OCI-LY1 (cell line): ENCODE data around the gene TECPR2.

Experiments
- H2AFZ ChIP-seq: fragments of 200-600 bp; sonication (generic), shearing (Covaris generic); 2 replicates; pipeline ENCODE4 v1.6.0; 2014; ENCODE audit warnings: antibody characterized with exemption, mild to moderate bottlenecking, low read length
- H3F3A ChIP-seq: fragments of 200-600 bp; sonication (generic), shearing (Covaris generic); 2 replicates; pipeline ENCODE4 v1.6.0; 2014; ENCODE audit warnings: mild to moderate bottlenecking, antibody characterized with exemption, low read length, moderate library complexity; ENCODE audit not compliant: insufficient read depth
- H3K27ac ChIP-seq: fragments of 200-600 bp; sonication (generic); 2 replicates; pipeline ENCODE4 v1.5.1; 2014; ENCODE audit warnings: low read length, mixed run types, mild to moderate bottlenecking, low read depth; ENCODE audit not compliant: poor library complexity, severe bottlenecking
- H3K27me3 ChIP-seq: fragments of 200-600 bp; sonication (generic); 2 replicates; pipeline ENCODE4 v1.6.0; 2014; ENCODE audit warnings: antibody characterized with exemption, mild to moderate bottlenecking, low read length, moderate library complexity; ENCODE audit not compliant: insufficient read depth
- H3K36me3 ChIP-seq: fragments of 200-600 bp; sonication (generic); 2 replicates; pipeline ENCODE4 v1.6.1; 2014; ENCODE audit warnings: mild to moderate bottlenecking, antibody characterized with exemption, low read length, moderate library complexity, mixed read lengths; ENCODE audit not compliant: insufficient read depth
- H3K4me1 ChIP-seq: fragments of 200-600 bp; sonication (generic); 2 replicates; pipeline ENCODE4 v1.5.1; 2014; ENCODE audit warnings: mild to moderate bottlenecking, low read length, moderate library complexity; ENCODE audit not compliant: insufficient read depth, severe bottlenecking
- H3K4me2 ChIP-seq: fragments of 200-600 bp; sonication (generic), shearing (Covaris generic); 2 replicates; pipeline ENCODE4 v1.6.1; 2014; ENCODE audit warnings: low read length
- H3K4me3 ChIP-seq: fragments of 200-600 bp; sonication (generic); 2 replicates; pipeline ENCODE4 v1.5.1; 2014; ENCODE audit warnings: low read length, low read depth, mild to moderate bottlenecking, mixed read lengths; ENCODE audit not compliant: poor library complexity, severe bottlenecking
- H3K79me2 ChIP-seq: fragments of 200-600 bp; shearing (Covaris generic); 2 replicates; pipeline ENCODE4 v1.6.1; 2016; ENCODE audit warnings: mixed run types, low read length, mixed read lengths; ENCODE audit not compliant: insufficient read depth
- H3K9ac ChIP-seq: fragments of 200-600 bp; sonication (generic), shearing (Covaris generic); 2 replicates; pipeline ENCODE4 v1.6.1; 2014; ENCODE audit warnings: mild to moderate bottlenecking, low read length, mixed read lengths
- H3K9me2 ChIP-seq: fragments of 200-600 bp; sonication (generic), shearing (Covaris generic); 2 replicates; pipeline ENCODE4 v1.6.1; 2014; ENCODE audit warnings: low read depth, mild to moderate bottlenecking, low read length, mixed read lengths
- H3K9me3 ChIP-seq: fragments of 200-600 bp; shearing (Covaris generic); 2 replicates; pipeline ENCODE4 v1.6.1; 2014; ENCODE audit warnings: low read length, mixed read lengths
- H4K20me1 ChIP-seq: fragments of 200-600 bp; sonication (generic), shearing (Covaris generic); 2 replicates; pipeline ENCODE4 v1.6.0; 2016; ENCODE audit warnings: mild to moderate bottlenecking, low read length; ENCODE audit not compliant: insufficient read depth
- CTCF ChIP-seq: fragments of 200-600 bp; sonication (generic), shearing (Covaris generic); IDR thresholded peaks from 2 replicates; pipeline ENCODE4 v1.5.1; 2017; ENCODE audit warnings: mild to moderate bottlenecking, antibody characterized with exemption, low read length, moderate library complexity, mixed read lengths
- EZH2 ChIP-seq: fragments of 200-600 bp; sonication (generic), shearing (Covaris generic); IDR thresholded peaks from 2 replicates; pipeline ENCODE4 v1.8.0; 2017; ENCODE audit warnings: borderline replicate concordance, mixed run types, mild to moderate bottlenecking, antibody characterized with exemption, low read length, moderate library complexity, mixed read lengths

The TECPR2 gene

GRCh38 chr14:102481371-102481770 lies 118.6 kb downstream of the TECPR2 start:
- Histone ChIP-seq H3K4me3 (no peak overlapping the region), H3K9me2 (no peaks in the 10 kb centered on the region), H3K27ac (no peak overlapping the region), H2AFZ (no peak overlapping the region), H3K9ac (no peak overlapping the region), H4K20me1 (no peaks in the 10 kb centered on the region), H3K4me1 (no peaks in the 10 kb centered on the region), H3F3A (no peaks in the 10 kb centered on the region), H3K4me2 (no peak overlapping the region), H3K36me3 (no peaks in the 10 kb centered on the region), H3K9me3 (no peaks in the 10 kb centered on the region), H3K79me2 (no peaks in the 10 kb centered on the region), H3K27me3 (no peaks in the 10 kb centered on the region)
- TF ChIP-seq CTCF (no peak), EZH2 (no peak)

- Histone ChIP-seq H3K27ac (no peak overlapping the region), H3K4me3 (no peak overlapping the region), H3K79me2 (no peaks in the 10 kb centered on the region), H3K9me3 (no peaks in the 10 kb centered on the region), H3K27me3 (no peaks in the 10 kb centered on the region), H3K9me2 (no peaks in the 10 kb centered on the region), H3K4me2 (no peak overlapping the region), H3K9ac (no peak overlapping the region), H3K36me3 (no peaks in the 10 kb centered on the region), H4K20me1 (no peaks in the 10 kb centered on the region), H2AFZ (no peak overlapping the region), H3F3A (no peaks in the 10 kb centered on the region), H3K4me1 (no peaks in the 10 kb centered on the region)
- no peak for TF ChIP-seq CTCF
Measured at GRCh38 chr14:102481791-102482238, 119.1 kb downstream of the TECPR2 start.

- no peak overlapping the region for H2AFZ ChIP-seq
- no peaks in the 10 kb centered on the region for H3K4me1 ChIP-seq
- no peak overlapping the region for H3K4me2 ChIP-seq
- no peak overlapping the region for H3K9ac ChIP-seq
- no peaks in the 10 kb centered on the region for H4K20me1 ChIP-seq
- H3K79me2 ChIP-seq, result no peaks in the 10 kb centered on the region
- H3K36me3 ChIP-seq, result no peaks in the 10 kb centered on the region
- H3K9me3 ChIP-seq, result no peaks in the 10 kb centered on the region
- no peak overlapping the region for H3K27ac ChIP-seq
- H3K9me2 ChIP-seq, result no peaks in the 10 kb centered on the region
- no peak overlapping the region for H3K4me3 ChIP-seq
- no peaks in the 10 kb centered on the region for H3K27me3 ChIP-seq
- no peaks in the 10 kb centered on the region for H3F3A ChIP-seq
- TF ChIP-seq EZH2, result no peak
- no peak for TF ChIP-seq CTCF
Measured at GRCh38 chr14:102484316-102484715, 121.6 kb downstream of the TECPR2 start.
